GM21390 (cell line): Measurements from ENCODE around the gene MORN4.
A peak's percentile ranks its signal among the peaks of the same experiment; 100 is the strongest.
"Not testable (repeated sequence)": the region's sequence is repeated elsewhere in the genome, so short reads cannot be mapped to it uniquely, and the experiment has no call there.

Experiments used
- ATAC-seq: cut with Tn5 transposase; IDR thresholded peaks from one replicate; pipeline ENCODE4 v1.9.1; 2021; ENCODE audit not compliant: unreplicated experiment

The MORN4 gene

GRCh38 chr10:97632949-97633884, at the start of gene MORN4:
Gene MORN4, minus strand, starts transcription at chr10:97633500. Its CDS starts 13,847 bp downstream, at chr10:97619653.
- ATAC-seq: peak; percentile 99

GRCh38 chr10:97682042-97682441, 48.7 kb upstream of the MORN4 start:
- no peak for ATAC-seq

- no peak for ATAC-seq
Observed at GRCh38 chr10:97679594-97679993, 46.3 kb upstream of the MORN4 start.

- peak; percentile 77 for ATAC-seq
Observed at GRCh38 chr10:97676770-97677581, 43.7 kb upstream of the MORN4 start.

GRCh38 chr10:97675222-97675621, 41.9 kb upstream of the MORN4 start:
- no peak for ATAC-seq

- ATAC-seq: no peak
Observed at GRCh38 chr10:97673736-97674525, 40.6 kb upstream of the MORN4 start.

- no peak for ATAC-seq
Observed at GRCh38 chr10:97669571-97669970, 36.3 kb upstream of the MORN4 start.

- ATAC-seq: no peak
Observed at GRCh38 chr10:97667463-97667862, 34.2 kb upstream of the MORN4 start.

GRCh38 chr10:97666992-97667391, 33.7 kb upstream of the MORN4 start:
- ATAC-seq: no peak

- no peak for ATAC-seq
Observed at GRCh38 chr10:97664282-97664850, 31.1 kb upstream of the MORN4 start.

GRCh38 chr10:97659589-97659988, 26.3 kb upstream of the MORN4 start:
- ATAC-seq: no peak

GRCh38 chr10:97656777-97657176, 23.5 kb upstream of the MORN4 start:
- no peak for ATAC-seq

- ATAC-seq: no peak
Observed at GRCh38 chr10:97651773-97652172, 18.5 kb upstream of the MORN4 start.

- ATAC-seq: no peak
Observed at GRCh38 chr10:97650726-97651125, 17.4 kb upstream of the MORN4 start.

- not testable (repeated sequence) for ATAC-seq
Observed at GRCh38 chr10:97649405-97649750, 16.1 kb upstream of the MORN4 start.

GRCh38 chr10:97648562-97649404, 15.5 kb upstream of the MORN4 start:
- ATAC-seq: peak; percentile 90

- ATAC-seq: no peak
Observed at GRCh38 chr10:97647556-97647955, 14.3 kb upstream of the MORN4 start.

GRCh38 chr10:97644936-97645335, 11.6 kb upstream of the MORN4 start:
- ATAC-seq: no peak

- no peak for ATAC-seq
Observed at GRCh38 chr10:97643441-97643985, 10.2 kb upstream of the MORN4 start.
